ENCODE results near the gene ABCB4. TPM values are rescaled to one million over a fixed set of nuclear protein-coding genes. Genes with fewer than 3 reads are reported as not detected.

Gene ABCB4
- 1 to 10 TPM; 2.0 to 2.2 (median 2.1) TPM for polyA plus RNA-seq (ENCODE audit: insufficient read length in 3 of 3)

DNA sequence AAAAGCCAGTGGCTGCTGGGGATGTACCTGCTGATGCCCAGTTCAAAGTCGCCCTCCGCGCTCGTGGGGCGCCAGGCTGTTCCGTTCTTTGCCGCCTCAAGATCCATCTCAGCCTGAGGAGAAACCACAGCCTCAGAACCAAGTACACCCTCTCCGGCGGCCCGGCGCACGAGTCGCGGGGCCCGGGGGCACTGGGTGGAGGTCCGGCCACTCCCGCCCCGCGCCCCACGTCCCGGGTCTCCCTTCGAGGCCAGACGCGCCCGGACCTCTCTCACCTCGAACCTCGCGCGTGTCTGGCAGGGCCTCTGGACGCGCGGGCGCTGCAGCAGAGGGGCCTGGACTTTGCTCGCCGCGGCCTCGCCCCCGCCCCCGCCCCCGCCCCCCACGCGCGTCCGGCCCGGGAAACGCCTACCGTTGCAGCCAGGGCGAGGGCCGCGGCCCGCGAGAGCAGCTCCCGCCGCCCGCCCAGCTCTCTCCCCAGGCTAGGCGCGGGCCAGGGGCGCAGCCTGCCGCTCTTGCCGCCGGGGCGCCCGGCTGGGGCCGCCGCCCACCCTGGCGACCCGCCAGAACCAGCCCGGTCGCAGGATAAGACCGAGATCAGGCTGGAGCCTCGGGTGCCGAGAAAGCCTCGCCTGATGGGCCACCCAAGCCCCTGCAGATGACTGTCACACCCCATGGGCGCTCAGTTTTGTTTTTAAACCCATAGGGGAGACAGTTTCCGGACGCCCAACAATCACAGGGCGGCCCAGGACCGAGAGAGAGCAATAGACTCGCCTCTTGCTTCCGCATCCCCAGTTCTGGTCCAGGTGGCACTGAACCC, at the start of gene ABCB4:
Gene ABCB4, minus strand, starts transcription at position 322 of the 820 bp plus-strand sequence. Its CDS starts 215 bp downstream, at position 107.
- no peak for DNase-seq (ENCODE audit: low read depth in 3 of 3, low spot score in 2 of 3)

DNA sequence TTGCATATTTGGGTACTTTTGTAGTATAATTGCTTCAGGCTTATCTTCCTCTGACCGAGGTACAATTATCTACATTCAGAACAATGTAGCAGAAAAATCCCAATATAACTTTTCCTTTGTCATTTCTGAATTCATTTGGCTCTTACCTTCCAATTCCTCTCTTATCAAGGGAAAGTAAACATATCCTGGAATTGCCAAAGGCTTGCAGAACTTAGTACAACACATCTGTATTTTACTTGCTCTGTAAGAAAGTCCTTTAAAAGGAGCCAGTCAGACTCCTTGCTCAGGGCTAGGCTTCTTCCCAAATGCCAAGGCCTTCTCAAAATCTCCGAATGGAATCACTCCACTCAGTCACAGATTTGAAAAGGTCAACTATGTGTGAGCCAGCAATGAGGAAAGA, 43.3 kb upstream of the ABCB4 start:
- no peak for DNase-seq (ENCODE audit: low read depth in 3 of 3, low spot score in 2 of 3)

DNA sequence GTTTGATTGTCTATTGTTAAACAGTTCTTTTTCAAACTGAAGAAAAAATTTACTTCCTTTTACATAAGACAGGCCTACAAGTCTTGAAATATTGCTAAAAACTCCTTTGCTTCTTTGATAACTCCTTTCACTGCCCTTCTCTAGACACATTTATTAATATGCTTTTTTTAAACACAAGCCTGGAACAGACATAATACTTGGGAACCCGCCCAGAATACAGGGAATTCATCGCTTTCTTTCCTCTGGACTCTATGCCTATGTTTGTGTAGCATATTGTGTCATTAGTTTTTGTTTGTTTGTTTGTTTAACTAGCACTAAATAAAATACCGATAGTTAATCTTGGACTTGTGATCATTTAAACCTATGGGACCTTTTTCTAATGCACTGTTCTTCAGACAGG, 42.4 kb upstream of the ABCB4 start:
- DNase-seq (ENCODE audit: low read depth in 3 of 3, low spot score in 2 of 3) = no peak

DNA sequence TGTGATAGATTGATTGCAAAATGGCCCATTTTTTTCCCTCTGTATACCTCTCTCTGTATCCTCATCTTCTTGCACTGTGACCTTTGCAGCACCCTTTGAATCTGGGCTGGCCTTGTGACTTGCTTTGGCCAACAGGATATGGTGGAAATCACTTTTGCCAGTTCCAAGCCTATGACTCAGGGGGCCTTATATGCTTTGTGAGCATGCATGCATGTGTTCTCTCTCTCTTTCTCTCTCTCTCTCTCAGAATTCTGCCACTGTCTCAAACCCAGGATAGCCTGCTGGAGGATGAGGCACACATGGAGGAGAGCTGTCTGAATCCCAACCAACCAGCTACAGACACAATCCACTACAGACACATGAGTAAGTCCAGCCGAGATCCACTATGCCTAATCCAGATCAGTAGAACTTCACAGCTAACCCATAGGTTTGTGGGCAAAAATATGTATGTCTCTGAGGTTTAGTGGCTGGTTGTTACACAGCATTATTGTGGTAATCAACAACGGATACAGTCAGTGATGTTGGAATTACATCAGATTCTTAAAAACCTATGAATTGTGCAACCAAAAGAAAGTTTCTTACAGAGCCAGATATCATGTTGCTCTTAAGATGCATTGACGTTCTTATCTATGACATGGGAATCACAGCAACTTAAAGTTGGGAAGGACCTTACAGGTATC, 41.8 kb upstream of the ABCB4 start:
- no peak for DNase-seq (ENCODE audit: low read depth in 3 of 3, low spot score in 2 of 3)

DNA sequence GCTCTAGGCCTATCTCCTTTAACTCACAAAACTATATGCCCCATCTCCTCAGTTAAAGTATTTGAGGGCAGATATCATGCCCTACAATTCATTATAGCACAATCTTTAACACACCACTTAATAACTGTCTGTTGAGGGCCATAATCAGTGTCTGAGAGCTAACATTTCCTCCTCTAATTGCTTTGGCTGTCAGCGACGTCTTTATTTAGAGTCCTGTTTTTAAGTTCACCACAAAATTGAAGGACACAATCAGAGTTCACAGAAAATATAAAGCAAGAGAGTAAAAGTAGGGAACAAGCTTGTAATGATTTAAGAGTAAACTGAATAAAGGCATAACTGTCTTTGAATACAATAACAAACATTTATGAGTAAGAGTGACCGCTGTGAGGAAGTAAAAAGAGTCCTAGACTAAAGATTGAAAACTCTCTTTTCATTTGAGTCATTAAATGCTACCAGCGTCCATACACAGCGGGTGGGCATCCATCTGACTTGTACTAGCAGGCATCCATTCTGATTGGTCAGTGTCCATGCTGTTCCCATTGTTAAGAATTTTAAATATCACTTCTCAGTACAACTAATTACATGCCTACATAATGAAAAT, 38.4 kb upstream of the ABCB4 start:
- no peak for DNase-seq (ENCODE audit: low read depth in 3 of 3, low spot score in 2 of 3)

DNA sequence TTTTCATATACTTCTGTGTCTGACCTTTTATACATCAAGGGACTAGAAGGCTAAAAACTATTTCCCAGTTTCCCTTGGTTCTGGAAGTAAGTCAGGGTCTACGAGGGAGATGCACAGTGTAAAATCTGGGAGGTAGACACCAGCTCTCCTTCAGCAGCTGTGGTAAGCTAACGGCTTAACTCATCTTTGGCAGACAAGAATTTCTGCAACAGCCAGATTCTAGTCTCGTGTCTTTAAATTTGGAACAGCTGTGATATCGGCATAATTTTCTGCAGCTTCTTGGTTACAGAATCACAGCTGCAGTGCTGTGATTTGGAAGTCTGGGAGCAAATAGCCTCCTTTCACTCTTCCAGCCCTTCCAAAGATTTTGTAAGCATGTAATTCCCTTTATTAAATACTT, 37.4 kb upstream of the ABCB4 start:
- no peak for DNase-seq (ENCODE audit: low read depth in 3 of 3, low spot score in 2 of 3)

DNA sequence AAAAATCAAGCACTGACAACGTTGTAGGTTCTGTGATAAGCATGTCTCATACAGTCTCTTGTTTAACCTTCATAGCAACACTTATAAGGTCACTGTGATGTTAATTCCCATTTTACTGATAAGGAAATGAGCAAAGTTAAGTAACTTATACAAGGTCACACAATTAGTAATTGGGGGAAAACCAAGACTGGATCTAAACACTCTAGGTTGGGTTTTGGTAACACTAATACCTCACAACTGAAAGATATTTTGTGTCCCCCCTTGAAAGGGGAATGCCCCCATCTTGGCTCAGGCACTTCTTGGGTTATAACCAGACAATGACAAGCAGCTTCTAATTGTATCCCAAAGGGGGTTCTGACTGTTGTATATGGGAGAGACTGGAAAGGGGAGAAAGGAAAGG, 36.0 kb upstream of the ABCB4 start:
- no peak for DNase-seq (ENCODE audit: low read depth in 3 of 3, low spot score in 2 of 3)

DNA sequence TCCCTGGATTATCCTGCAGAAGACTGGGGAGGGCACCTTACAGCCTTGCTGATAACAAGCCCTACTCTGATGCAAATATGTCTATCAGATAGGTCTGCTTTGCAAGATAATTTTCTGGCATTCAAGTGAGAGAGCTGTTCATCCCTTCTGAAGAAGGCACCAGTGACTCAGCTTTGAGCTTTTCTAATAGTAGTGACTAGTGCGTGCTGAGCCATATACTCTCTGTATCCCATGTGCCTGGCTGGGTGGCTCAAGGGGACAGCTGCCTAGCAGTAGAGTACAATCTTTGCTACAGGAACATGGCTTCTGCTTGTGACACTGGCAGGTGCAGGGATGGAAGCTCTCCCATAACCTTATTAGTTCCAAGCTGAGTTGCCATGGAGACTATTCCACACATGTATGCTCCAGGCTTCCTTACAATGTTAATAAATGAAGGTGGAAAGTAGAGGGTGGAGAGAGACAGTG, 35.0 kb upstream of the ABCB4 start:
- DNase-seq (ENCODE audit: low read depth in 3 of 3, low spot score in 2 of 3) = no peak

DNA sequence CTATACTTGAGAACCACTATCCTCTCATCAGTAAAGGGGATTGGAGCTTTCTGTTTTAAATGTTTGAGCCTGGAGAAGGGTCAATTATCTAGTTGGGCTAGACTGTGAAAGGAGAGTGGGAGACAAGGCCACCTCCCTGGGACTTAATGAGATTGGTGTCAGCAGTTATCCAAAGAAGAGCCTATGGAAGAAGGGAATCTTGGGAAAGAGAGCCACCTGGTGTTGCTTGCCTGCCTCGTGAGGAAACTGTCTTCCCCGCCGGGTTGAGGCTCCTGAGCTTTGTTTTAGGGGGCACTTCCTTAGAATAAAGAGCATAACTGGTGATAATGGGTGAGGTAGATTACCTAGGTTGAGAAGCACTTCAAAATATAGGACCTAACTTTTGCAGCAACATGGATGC, 32.0 kb upstream of the ABCB4 start:
- DNase-seq (ENCODE audit: low read depth in 3 of 3, low spot score in 2 of 3) = no peak

DNA sequence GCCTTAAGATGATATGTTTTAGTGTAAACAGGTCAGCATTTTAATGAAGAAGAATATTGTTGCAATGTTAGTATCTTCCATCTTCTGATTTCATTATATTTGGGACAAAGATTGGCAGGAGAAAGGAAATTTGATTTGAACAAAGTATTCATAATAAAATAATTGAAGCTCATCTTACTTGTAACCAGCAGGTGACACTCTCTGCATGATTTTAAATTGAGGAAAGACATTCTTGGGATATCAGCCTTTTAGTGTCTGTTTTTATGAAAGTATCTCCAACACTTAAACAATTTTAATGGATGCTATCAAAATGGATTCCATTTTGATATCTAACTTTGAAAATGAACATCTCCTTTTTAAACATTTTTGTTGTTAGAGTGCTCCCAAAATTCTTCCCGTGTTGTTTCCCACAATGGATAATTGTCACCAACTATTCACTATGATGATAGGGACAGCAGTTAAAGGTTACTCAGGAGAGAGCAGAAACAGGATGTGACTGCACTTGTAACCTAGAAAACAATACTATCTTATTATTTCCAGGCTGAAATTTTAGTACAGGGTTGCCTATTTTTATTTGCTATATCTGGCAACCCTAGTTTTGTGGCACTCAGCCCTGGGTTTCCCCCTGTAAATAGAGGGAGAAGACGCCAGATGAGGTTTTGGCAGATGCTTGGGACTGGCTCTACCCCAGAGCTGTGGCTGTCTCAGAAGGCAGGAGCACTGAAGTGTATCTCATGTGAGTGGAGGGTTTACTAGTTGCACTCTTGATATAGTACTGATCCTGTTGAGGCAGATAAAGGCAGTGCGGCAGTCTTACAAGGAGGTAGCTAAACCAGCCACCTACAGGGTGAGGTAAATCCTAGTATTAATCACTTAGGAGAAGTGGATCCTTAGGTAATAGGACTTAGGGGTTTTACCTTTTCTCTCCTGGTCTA, 31.0 kb upstream of the ABCB4 start:
- no peak for DNase-seq (ENCODE audit: low read depth in 3 of 3, low spot score in 2 of 3)

DNA sequence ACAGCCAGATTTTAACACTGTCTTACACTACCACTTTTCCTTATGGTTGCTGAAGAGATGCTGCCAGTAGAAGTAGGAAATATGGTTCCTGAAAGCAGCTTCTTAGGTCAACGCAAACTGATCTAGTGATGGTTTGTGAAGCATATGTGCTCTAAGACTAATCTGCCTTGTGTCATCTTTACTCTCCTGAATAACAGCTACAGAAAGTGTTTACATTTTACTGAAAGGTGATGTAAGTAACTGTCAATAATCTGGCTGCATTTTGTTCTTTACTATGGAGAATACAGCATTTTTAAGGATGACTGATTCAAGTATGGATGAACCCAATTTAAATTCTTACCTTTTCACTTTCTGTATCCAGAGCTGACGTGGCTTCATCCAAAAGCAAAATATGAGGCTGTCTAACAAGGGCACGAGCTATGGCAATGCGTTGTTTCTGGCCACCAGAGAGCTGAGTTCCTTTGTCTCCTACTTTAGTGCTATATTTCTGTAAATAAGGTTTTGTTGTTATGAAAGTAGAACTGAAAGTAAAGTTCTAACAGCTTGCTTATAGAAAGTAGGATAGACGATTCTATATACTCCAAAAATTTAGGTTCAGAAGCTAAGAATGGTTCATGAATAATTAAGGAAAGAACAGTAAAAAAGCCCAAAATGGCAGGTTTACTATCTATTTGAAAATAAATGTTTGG, 30.2 kb upstream of the ABCB4 start:
- DNase-seq (ENCODE audit: low read depth in 3 of 3, low spot score in 2 of 3) = no peak

DNA sequence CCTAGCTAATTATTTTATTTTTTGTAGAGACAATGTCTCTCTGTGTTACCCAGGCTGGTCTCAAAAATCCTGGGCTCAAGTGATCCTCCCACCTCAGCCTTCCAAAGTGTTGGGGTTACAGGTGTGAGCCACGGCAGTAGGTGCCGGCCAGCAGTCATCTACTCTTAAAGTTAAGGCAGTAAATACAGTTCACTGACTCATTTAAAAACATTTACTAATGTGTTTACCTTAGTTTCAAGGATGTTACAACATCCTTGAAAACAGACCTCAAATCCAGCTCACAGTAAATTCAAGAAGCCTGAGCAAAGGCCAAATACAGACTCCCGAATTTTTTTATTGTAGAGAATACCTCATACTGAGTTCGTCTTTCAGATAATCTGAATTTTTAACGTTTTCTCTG, 29.6 kb upstream of the ABCB4 start:
- no peak for DNase-seq (ENCODE audit: low read depth in 3 of 3, low spot score in 2 of 3)

DNA sequence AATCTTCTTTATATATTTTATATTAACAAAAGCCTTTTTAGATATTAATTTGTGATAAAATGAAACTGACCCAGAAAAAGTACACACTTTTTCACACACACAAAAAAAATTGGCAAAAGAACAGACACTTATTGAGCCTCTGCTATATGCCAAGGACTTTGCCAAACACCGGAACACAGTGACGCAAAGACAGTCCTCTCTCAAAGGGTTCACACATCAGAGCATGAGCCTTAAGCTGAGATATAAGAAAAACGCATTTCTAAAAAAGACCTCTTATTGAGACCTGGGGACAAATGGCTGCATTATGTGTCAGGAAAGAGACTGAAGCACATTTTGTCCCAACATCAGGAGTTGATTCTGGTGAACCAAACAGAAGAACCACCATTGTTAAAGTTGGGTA, 24.0 kb upstream of the ABCB4 start:
- no peak for DNase-seq (ENCODE audit: low read depth in 3 of 3, low spot score in 2 of 3)

DNA sequence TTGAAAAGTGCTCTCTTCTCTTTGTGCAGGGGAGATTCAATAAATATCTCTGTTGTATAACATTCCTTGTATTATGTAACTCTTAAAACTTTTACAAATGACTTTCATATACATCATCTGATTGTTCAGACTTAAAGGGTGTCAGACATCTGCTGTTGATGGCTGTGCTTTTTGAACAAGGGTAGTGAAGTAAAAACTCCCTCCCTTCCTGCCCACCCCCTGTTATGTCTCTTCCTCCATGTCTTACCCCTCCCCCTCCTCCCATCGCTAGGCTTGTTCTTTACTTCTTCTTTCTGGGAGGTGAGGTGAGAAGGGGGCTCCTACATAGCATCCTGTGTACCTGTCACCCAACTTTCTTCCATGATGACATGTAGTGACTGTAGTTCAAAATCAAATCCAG, 23.4 kb upstream of the ABCB4 start:
- no peak for DNase-seq (ENCODE audit: low read depth in 3 of 3, low spot score in 2 of 3)

DNA sequence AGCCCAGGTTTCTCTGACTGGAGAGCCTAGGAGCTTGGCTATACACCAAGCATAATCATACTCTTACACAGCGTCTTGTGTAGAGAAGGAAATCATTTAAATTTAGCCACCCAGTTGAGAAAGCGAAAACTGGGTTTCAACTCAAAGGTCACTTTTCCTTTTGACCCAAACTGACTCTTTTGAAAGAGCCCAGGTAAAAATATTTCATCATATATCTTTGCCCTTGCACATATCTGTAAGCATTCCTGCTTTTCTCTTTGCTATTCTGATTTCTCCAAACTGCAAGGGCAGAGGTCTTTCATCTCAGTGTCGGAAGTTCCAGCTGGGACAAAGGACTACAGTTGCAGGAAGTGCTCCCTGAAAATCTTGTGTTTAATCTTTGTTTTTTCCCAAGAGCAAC, 22.0 kb upstream of the ABCB4 start:
- DNase-seq (ENCODE audit: low read depth in 3 of 3, low spot score in 2 of 3) = no peak

DNA sequence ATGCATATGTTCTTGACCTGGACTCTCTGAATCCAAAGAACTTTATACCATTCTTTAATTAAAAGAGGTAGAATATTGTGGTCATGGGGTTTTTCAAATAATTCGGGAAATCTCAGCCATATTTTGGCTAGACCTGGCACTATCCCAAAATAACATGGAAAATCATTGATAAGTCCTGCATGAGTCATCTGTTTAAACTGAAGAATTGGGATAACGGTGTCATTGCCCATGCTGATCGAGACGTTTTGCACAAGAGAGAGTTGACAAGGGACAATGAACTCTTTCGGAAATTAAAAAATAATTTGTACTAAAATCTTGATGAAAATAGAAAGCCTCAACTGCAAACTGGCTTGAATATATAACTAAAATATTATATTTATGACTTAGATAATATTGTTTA, 19.9 kb upstream of the ABCB4 start:
- no peak for DNase-seq (ENCODE audit: low read depth in 3 of 3, low spot score in 2 of 3)

DNA sequence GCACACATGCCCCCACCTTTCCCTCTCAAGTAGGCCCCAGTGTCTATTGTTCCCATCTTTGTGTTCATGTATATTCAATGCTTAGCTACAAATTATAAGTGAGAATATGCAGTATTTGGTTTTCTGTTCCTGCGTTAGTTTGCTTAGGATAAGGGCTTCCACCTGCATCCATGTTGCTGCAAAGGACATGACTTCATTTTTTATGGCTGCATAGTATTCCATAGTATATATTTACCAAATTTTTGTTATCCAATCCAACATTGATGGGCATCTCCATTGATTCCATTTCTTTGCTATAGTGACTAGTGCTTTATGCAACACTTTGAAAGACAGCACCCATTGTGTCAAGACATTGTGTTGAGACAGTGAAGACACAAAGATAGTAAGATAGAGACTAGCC, 19.0 kb upstream of the ABCB4 start:
- DNase-seq (ENCODE audit: low read depth in 3 of 3, low spot score in 2 of 3) = no peak

DNA sequence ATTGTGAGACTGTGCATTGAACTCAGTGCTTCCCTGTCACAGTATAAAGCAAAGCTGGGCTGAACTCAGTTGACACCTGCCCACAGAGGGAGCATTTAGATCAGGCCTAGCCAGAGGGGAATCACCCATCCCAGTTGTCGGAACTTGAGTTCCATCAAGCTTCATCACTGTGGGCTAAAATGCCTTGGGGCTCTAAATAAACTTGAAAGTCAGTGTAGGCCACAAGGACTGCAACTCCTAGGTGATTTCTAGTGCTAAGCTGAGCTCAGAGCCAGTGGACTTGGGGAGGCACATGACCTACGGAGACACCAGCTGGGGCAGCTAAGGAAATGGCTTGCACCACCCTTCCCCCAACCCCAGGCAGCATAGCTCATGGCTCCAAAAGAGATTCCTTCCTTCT, 7.7 kb upstream of the ABCB4 start:
- DNase-seq (ENCODE audit: low read depth in 3 of 3, low spot score in 2 of 3) = no peak

DNA sequence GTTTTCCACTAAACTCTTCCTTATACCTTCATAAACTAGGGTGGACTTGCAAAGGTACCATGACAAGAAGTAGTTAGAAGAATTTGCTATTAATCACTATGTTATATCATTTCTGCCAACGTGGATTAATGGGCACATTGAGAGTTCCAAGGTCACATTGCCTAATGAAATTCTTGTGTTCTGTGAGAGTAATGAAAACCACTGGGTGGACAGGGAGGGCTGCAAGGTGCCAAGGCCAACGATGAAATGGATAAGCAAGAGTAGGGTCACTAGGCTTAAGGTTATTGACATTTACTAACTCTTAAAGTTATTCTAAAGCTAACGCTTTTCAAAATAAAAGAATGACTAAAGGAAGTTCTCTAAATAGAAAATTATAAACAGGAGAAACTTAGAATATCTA, 6.6 kb upstream of the ABCB4 start:
- no peak for DNase-seq (ENCODE audit: low read depth in 3 of 3, low spot score in 2 of 3)

DNA sequence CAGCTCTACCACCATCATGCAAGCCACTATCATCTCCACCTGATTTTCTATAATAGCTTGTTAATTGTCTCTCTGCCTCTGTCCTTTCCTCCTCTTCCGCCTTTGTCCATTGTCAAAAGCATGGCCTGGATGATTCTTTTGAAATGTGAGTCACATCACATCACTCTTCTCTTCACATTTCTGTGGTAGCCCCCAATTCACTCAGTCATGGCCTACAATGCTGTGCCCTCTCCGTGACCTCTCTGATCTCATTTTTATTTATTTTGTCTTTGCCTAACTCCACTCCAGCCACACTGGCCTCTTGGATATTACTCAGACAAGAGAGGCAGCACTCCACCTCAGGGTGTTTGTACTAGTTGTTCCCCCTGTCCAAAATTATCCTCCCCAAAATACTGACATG, 4.9 kb upstream of the ABCB4 start:
- no peak for DNase-seq (ENCODE audit: low read depth in 3 of 3, low spot score in 2 of 3)

Measured in right renal cortex interstitium (tissue), 3 donors.